ENCODE data around the gene CD300C.

DNA sequence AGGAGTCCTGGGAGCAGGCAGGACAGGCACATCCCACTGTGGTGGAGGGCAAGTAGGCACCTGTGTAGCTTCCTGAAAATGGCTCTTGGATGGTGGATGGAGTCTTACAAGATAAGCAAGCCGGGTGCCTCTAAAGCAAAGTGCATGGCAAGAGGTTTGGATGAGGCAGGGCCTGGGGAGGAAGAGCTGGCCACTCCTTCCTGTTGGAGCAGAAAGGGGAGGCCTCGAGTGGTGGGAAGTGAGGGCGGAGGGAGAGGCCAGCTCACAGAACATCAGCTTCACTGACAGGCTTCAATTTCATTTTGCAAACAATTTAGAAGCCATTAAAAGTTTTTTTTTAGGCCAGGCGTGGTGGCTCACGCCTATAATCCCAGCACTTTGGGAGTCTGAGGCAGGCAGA, 48.4 kb downstream of the CD300C start:
- TF ChIP-seq, protein P1, sequence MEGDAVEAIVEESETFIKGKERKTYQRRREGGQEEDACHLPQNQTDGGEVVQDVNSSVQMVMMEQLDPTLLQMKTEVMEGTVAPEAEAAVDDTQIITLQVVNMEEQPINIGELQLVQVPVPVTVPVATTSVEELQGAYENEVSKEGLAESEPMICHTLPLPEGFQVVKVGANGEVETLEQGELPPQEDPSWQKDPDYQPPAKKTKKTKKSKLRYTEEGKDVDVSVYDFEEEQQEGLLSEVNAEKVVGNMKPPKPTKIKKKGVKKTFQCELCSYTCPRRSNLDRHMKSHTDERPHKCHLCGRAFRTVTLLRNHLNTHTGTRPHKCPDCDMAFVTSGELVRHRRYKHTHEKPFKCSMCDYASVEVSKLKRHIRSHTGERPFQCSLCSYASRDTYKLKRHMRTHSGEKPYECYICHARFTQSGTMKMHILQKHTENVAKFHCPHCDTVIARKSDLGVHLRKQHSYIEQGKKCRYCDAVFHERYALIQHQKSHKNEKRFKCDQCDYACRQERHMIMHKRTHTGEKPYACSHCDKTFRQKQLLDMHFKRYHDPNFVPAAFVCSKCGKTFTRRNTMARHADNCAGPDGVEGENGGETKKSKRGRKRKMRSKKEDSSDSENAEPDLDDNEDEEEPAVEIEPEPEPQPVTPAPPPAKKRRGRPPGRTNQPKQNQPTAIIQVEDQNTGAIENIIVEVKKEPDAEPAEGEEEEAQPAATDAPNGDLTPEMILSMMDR (conservative IDR thresholded peaks at IDR 0.05; ENCODE audit: low read depth, low read length), result no peak
- no peak for TF ChIP-seq EZH2 (IDR thresholded peaks at IDR 0.05; ENCODE audit: borderline replicate concordance, low read depth, low read length, poor library complexity, severe bottlenecking)
